CD14-positive monocyte (primary cell): ENCODE measurements around the gene CYTH4. TPM values are rescaled to one million over a fixed set of nuclear protein-coding genes. Genes with fewer than 3 reads are reported as not detected.
A peak's percentile ranks its signal among the peaks of the same experiment; 100 is the strongest.

Source experiments
- DNase-seq, 3 donors: peaks; one replicate each; pipeline ENCODE4 v3.0.0-alpha.2; 2011 to 2022
- H2AFZ ChIP-seq: 2 replicates; pipeline ENCODE4 v1.6.0; 2012; ENCODE audit warnings: mild to moderate bottlenecking, low read depth, low read length, inconsistent platforms; ENCODE audit not compliant: insufficient read depth, poor library complexity, severe bottlenecking
- H3K27ac ChIP-seq, 2 donors: 1 replicate in 1 of 2; 2 replicates in 1 of 2; pipeline ENCODE4 v1.5.1; 2012 to 2013; ENCODE audit warnings: low read length in 2 of 2, control low read depth in 1 of 2, inconsistent platforms in 1 of 2, low read depth in 1 of 2, mild to moderate bottlenecking in 1 of 2
- H3K27me3 ChIP-seq, 2 donors: one replicate each; pipeline versions ENCODE4 v1.6.0 to v1.6.1; 2011 to 2013; ENCODE audit warnings: low read length in 2 of 2; ENCODE audit not compliant: control insufficient read depth in 2 of 2, insufficient read depth in 2 of 2
- H3K36me3 ChIP-seq, 2 donors: replicated peaks in 1 of 2; 1 replicate in 1 of 2; 2 replicates in 1 of 2; pipeline versions ENCODE4 v1.5.1 to v1.6.1; 2012 to 2013; ENCODE audit warnings: low read length in 2 of 2, control low read depth in 1 of 2, inconsistent platforms in 1 of 2, mild to moderate bottlenecking in 1 of 2; ENCODE audit not compliant: insufficient read depth in 2 of 2, control insufficient read depth in 1 of 2
- H3K4me1 ChIP-seq, 2 donors: 1 replicate in 1 of 2; 2 replicates in 1 of 2; pipeline versions ENCODE4 v1.5.1 to v1.6.1; 2012 to 2013; ENCODE audit warnings: low read length in 2 of 2, control low read depth in 1 of 2, inconsistent platforms in 1 of 2, mild to moderate bottlenecking in 1 of 2, moderate library complexity in 1 of 2; ENCODE audit not compliant: insufficient read depth in 2 of 2, control insufficient read depth in 1 of 2
- H3K4me2 ChIP-seq: replicated peaks from 2 replicates; pipeline ENCODE3; 2012; ENCODE audit warnings: low read length, moderate library complexity, mild to moderate bottlenecking; ENCODE audit not compliant: poor library complexity, severe bottlenecking; ENCODE audit errors: extremely low read depth
- H3K4me3 ChIP-seq, 3 experiments: fragments of 200-600 bp in 1 of 3; sonication (generic) in 1 of 3; replicated peaks in 1 of 3; 1 replicate in 2 of 3; 2 replicates in 1 of 3; pipeline ENCODE4 v1.5.1; 2011 to 2013; ENCODE audit warnings: low read length in 3 of 3, mild to moderate bottlenecking in 3 of 3, control low read depth in 2 of 3, low read depth in 2 of 3, inconsistent platforms in 1 of 3, moderate library complexity in 1 of 3
- H3K79me2 ChIP-seq: 2 replicates; pipeline ENCODE4 v1.6.0; 2012; ENCODE audit warnings: mild to moderate bottlenecking, control low read depth, inconsistent platforms, low read length, moderate library complexity; ENCODE audit not compliant: insufficient read depth
- H3K9ac ChIP-seq: 2 replicates; pipeline ENCODE4 v1.6.0; 2017; ENCODE audit warnings: low read length, mild to moderate bottlenecking; ENCODE audit not compliant: insufficient read depth, poor library complexity, severe bottlenecking
- H3K9me3 ChIP-seq, 2 donors: replicated peaks in 1 of 2; 1 replicate in 1 of 2; 2 replicates in 1 of 2; pipeline versions ENCODE4 v1.5.1 to v1.6.1; 2012 to 2013; ENCODE audit warnings: low read length in 2 of 2, control low read depth in 1 of 2; ENCODE audit not compliant: control insufficient read depth in 1 of 2, insufficient read depth in 1 of 2
- H4K20me1 ChIP-seq: 2 replicates; pipeline ENCODE4 v1.6.0; 2012; ENCODE audit warnings: mild to moderate bottlenecking, low read length, control low read depth, moderate library complexity; ENCODE audit not compliant: insufficient read depth
- H3K27ac Mint-ChIP-seq, 7 donors: one replicate each; pipeline ENCODE4 v1.8.0; 2020; ENCODE audit warnings: mild to moderate bottlenecking in 7 of 7, mixed read lengths in 7 of 7, moderate library complexity in 6 of 7, inconsistent platforms in 2 of 7
- H3K27me3 Mint-ChIP-seq, 3 donors: one replicate each; pipeline ENCODE4 v1.8.0; 2021 to 2022; ENCODE audit warnings: low read depth in 3 of 3, mild to moderate bottlenecking in 3 of 3, mixed read lengths in 3 of 3, moderate library complexity in 3 of 3, inconsistent platforms in 1 of 3
- H3K36me3 Mint-ChIP-seq, 2 donors: one replicate each; pipeline ENCODE4 v1.8.0; 2020; ENCODE audit warnings: mixed read lengths in 2 of 2, inconsistent platforms in 1 of 2, mild to moderate bottlenecking in 1 of 2
- H3K4me1 Mint-ChIP-seq: one replicate; pipeline ENCODE4 v1.8.0; 2020; ENCODE audit warnings: mild to moderate bottlenecking, mixed read lengths
- H3K4me3 Mint-ChIP-seq, 2 donors: one replicate each; pipeline ENCODE4 v1.8.0; 2020; ENCODE audit warnings: mild to moderate bottlenecking in 2 of 2, mixed read lengths in 2 of 2, moderate library complexity in 1 of 2
- H3K9me3 Mint-ChIP-seq, 7 donors: one replicate each; pipeline ENCODE4 v1.8.0; 2020 to 2022; ENCODE audit warnings: mixed read lengths in 7 of 7, mild to moderate bottlenecking in 6 of 7, moderate library complexity in 6 of 7, inconsistent platforms in 2 of 7
- WGBS: methylation state at CpG from one replicate; pipeline ENCODE4 v1.1.5; 2013; ENCODE audit warnings: missing lambda C conversion rate; ENCODE audit not compliant: insufficient coverage; 5-methylcytosine and 5-hydroxymethylcytosine counted together
- intact Hi-C, 2 donors: fragments of 100-400 bp; cut with micrococcal nuclease; formaldehyde crosslinking; loops; one replicate each; pipeline versions ENCODE4 v1.15.0 to v1.15.1; 2023
- polyA plus RNA-seq, 3 donors: library from polyadenylated mRNA; depleted of rRNA in 1 of 3; unstranded in 2 of 3; stranded (reverse) in 1 of 3; fragments of 300-500 nt in 2 of 3; fragments of >200 nt in 1 of 3; fragmentation: Illumina TruSeq in 2 of 3; gene quantifications; 1 replicate in 2 of 3; 2 replicates in 1 of 3; pipeline ENCODE4 v1.2.3, GENCODE V29; 2012 to 2021
- TF ChIP-seq, protein P1 (sequence below): fragments of 200-600 bp; IDR thresholded peaks from one replicate; pipeline ENCODE4 v1.8.0; 2022; ENCODE audit warnings: antibody characterized with exemption, mild to moderate bottlenecking

CYTH4 gene
- polyA plus RNA-seq, 3 donors = 51.0 to 254 (median 70.0) TPM

DNA sequence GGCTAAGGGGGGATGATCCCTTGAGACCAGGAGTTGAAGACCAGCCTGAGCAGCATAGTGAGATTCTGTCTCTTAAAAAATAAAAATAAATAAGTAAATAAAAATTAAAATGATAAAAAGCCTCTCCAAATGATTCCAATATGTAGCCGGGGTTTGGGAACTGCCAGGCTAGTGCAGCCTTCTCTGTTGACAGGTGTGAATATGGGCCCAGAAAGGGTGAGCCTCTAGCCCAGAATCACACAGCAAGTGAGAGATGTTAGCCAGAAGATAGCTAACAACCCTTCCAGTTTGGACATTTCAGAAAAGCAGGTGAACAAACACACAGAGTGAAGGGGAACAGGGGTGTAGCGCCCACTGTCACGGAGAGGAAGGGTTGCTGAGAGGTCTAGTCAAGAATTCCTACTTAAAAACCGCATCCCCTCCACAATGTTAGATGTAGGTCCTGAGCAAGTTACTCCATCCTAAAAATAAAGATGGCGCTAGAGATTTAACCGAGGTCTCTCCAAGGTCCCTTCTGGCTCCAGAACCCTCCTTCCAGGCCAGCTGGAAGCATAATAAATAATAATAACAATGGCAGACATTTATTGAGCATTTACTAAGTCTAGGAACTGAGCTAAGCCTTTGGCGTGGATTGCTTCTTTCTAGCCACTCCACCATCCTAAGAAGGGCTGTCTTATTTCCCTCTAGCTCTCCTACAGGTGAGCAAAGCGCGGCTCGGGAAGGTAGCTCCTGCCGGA is 51.6 kb downstream of the CYTH4 start:
- no peak for DNase-seq
- H3K36me3 ChIP-seq = no peaks in the 10 kb centered on the region
- H3K9ac ChIP-seq = no peak overlapping the region
- H3K4me3 Mint-ChIP-seq = peak overlapping the region in 1 of 2 donors; percentile 73
- peaks cover 57 to 73% (median 60%) of the 10 kb centered on the region in 3 donors for H3K27me3 Mint-ChIP-seq
- TF ChIP-seq, protein P1, sequence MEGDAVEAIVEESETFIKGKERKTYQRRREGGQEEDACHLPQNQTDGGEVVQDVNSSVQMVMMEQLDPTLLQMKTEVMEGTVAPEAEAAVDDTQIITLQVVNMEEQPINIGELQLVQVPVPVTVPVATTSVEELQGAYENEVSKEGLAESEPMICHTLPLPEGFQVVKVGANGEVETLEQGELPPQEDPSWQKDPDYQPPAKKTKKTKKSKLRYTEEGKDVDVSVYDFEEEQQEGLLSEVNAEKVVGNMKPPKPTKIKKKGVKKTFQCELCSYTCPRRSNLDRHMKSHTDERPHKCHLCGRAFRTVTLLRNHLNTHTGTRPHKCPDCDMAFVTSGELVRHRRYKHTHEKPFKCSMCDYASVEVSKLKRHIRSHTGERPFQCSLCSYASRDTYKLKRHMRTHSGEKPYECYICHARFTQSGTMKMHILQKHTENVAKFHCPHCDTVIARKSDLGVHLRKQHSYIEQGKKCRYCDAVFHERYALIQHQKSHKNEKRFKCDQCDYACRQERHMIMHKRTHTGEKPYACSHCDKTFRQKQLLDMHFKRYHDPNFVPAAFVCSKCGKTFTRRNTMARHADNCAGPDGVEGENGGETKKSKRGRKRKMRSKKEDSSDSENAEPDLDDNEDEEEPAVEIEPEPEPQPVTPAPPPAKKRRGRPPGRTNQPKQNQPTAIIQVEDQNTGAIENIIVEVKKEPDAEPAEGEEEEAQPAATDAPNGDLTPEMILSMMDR = no peak
- H3K4me3 ChIP-seq = no peak overlapping the region
- no peak overlapping the region for H3K27ac Mint-ChIP-seq
- no peak overlapping the region for H3K4me2 ChIP-seq
- H3K27ac ChIP-seq = no peak overlapping the region
- no peaks in the 10 kb centered on the region for H3K79me2 ChIP-seq
- peaks cover 0 to 12% (median 3%) of the 10 kb centered on the region in 7 donors for H3K9me3 Mint-ChIP-seq
- H3K4me1 ChIP-seq = peaks cover 13 to 17% of the 10 kb centered on the region in 2 donors
- 30% methylated on average over 5 of the region's 11 CpGs for WGBS
- intact Hi-C loops = loop anchor here in 1 of 2 donors (10.0 kb wide), 1 partner anchor 51 kb away; no protein-coding TSS in a partner anchor
- peaks cover 22 to 51% of the 10 kb centered on the region in 2 donors for H3K27me3 ChIP-seq
- H2AFZ ChIP-seq = no peak overlapping the region
- peaks cover 7% of the 10 kb centered on the region for H3K4me1 Mint-ChIP-seq
- peaks cover 0 to 8% of the 10 kb centered on the region in 2 donors for H3K36me3 Mint-ChIP-seq
- H3K9me3 ChIP-seq = peaks cover 0 to 15% of the 10 kb centered on the region in 2 donors
- H4K20me1 ChIP-seq = no peaks in the 10 kb centered on the region

DNA sequence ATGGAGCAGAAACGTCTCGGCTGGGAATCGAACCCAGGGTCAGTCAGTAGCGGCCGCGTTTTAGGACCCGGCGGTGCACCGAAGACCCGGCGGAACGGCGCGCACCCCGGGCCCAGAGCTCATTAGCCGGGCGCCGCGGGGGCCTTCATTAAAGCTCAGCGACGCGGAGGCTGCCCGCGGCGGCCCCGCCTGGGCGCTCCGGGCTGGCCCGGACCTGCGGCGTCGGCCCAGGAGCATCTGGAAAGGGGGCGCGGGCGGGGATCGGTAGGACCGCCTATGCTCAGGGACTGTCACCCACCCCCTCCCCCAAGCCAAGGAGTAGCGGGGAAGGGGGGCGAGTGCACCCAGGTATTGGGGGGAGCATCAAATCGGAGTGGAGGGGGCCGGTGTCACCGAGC is 52.2 kb downstream of the CYTH4 start:
- peaks cover 22 to 48% of the 10 kb centered on the region in 2 donors for H3K27me3 ChIP-seq
- peaks cover 0 to 12% (median 3%) of the 10 kb centered on the region in 7 donors for H3K9me3 Mint-ChIP-seq
- H3K4me3 ChIP-seq = no peak overlapping the region
- no peak for DNase-seq
- H3K36me3 ChIP-seq = no peaks in the 10 kb centered on the region
- intact Hi-C loops = loop anchor here in 1 of 2 donors (10.0 kb wide), 1 partner anchor 50 kb away; no protein-coding TSS in a partner anchor
- H3K4me1 ChIP-seq = peaks cover 13 to 17% of the 10 kb centered on the region in 2 donors
- peaks cover 7% of the 10 kb centered on the region for H3K4me1 Mint-ChIP-seq
- H3K36me3 Mint-ChIP-seq = peaks cover 0 to 8% of the 10 kb centered on the region in 2 donors
- no peak overlapping the region for H3K9ac ChIP-seq
- no peaks in the 10 kb centered on the region for H4K20me1 ChIP-seq
- H3K27ac Mint-ChIP-seq = no peak overlapping the region
- H3K27ac ChIP-seq = no peak overlapping the region
- no peak overlapping the region for H3K4me2 ChIP-seq
- no peaks in the 10 kb centered on the region for H3K79me2 ChIP-seq
- H3K27me3 Mint-ChIP-seq = peaks cover 55 to 72% (median 58%) of the 10 kb centered on the region in 3 donors
- 4% methylated on average over 26 of the region's 42 CpGs for WGBS
- peak overlapping the region in 1 of 2 donors; percentile 82 for H3K4me3 Mint-ChIP-seq
- H3K9me3 ChIP-seq = peaks cover 0 to 15% of the 10 kb centered on the region in 2 donors
- H2AFZ ChIP-seq = no peak overlapping the region
- TF ChIP-seq, protein P1 = no peak
